GM23338 (cell line): ENCODE data around the gene CENPX.

Source experiments
- CREB1 ChIP-seq: fragments of 250-450 bp; sonication (Bioruptor Pico); IDR thresholded peaks from 2 replicates; pipeline ENCODE4 v1.5.0; 2020; ENCODE audit warnings: low read depth, mild to moderate bottlenecking, moderate library complexity
- EZH2 ChIP-seq: fragments of 200-600 bp; sonication (generic); IDR thresholded peaks from one replicate; pipeline ENCODE4 v1.8.0; 2017; ENCODE audit warnings: antibody characterized with exemption, mild to moderate bottlenecking, low read depth; ENCODE audit not compliant: unreplicated experiment
- EZH2phosphoT487 ChIP-seq: fragments of 200-600 bp; sonication (generic); IDR thresholded peaks from one replicate; pipeline ENCODE4 v1.8.1; 2018; ENCODE audit warnings: antibody characterized with exemption; ENCODE audit not compliant: unreplicated experiment
- JUNB ChIP-seq: IDR thresholded peaks from one replicate; pipeline ENCODE4 v1.6.1; 2016; ENCODE audit warnings: antibody characterized with exemption; ENCODE audit not compliant: unreplicated experiment
- NANOG ChIP-seq: IDR thresholded peaks from 2 replicates; pipeline ENCODE4 v1.6.1; 2016; ENCODE audit warnings: antibody characterized with exemption, borderline replicate concordance
- POLR2AphosphoS5 ChIP-seq: IDR thresholded peaks from 2 replicates; pipeline ENCODE4 v1.6.1; 2016; ENCODE audit warnings: antibody characterized with exemption, low read depth
- STAT1 ChIP-seq: IDR thresholded peaks from one replicate; pipeline ENCODE4 v1.6.1; 2016; ENCODE audit warnings: antibody characterized with exemption; ENCODE audit not compliant: unreplicated experiment
- ZNF331 ChIP-seq: fragments of 250-450 bp; sonication (Bioruptor Pico); IDR thresholded peaks from 2 replicates; pipeline ENCODE4 v1.5.0; 2020; ENCODE audit warnings: low read depth, mild to moderate bottlenecking, moderate library complexity
- TF ChIP-seq, protein P1 (sequence below), 2 experiments: fragments of 200-600 bp in 1 of 2; sonication (generic) in 1 of 2; conservative IDR thresholded peaks; 2 replicates each; pipeline versions ENCODE4 v1.5.1 to v1.6.1; 2016 to 2017; ENCODE audit warnings: antibody characterized with exemption in 2 of 2, low read depth in 2 of 2, mild to moderate bottlenecking in 2 of 2, moderate library complexity in 1 of 2
- TF ChIP-seq, protein P2 (sequence below): IDR thresholded peaks from 2 replicates; pipeline ENCODE4 v1.6.1; 2016; ENCODE audit warnings: antibody characterized with exemption
- TF ChIP-seq, protein P3 (sequence below): IDR thresholded peaks from one replicate; pipeline ENCODE4 v1.6.1; 2018; ENCODE audit warnings: antibody characterized with exemption; ENCODE audit not compliant: unreplicated experiment

DNA sequence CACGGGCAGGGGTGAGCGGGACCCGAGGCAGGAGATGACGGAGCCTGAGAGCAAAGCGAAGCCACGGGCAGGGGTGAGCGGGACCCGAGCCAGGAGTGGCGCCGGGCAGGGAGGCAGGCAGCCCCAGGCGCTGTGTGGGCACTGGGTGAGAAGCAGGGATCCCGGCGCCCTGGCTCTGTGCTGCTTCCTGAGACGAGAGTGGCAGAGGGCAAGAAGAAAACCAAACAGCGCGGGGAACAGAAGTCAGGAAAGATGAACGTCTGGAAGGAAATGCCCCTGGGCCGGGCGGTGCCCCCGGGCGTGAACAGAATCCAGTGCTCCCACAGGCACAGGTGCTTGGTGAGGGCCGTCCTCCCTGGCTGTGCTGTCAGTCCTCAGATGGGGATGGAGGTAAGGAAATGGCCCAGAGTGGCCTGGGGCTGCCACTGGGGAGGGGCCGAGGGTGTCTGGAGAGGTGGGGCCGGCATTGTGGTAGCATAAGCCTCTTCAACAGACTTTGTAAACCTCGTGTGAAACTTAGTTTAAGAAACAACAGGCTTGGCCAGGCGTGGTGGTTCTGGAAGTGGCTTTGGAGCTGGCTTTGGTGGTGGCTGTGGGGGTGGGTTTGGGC is 35.4 kb downstream of the CENPX start:
- TF ChIP-seq EZH2phosphoT487, result no peak
- no peak for TF ChIP-seq POLR2AphosphoS5
- TF ChIP-seq, protein P1, sequence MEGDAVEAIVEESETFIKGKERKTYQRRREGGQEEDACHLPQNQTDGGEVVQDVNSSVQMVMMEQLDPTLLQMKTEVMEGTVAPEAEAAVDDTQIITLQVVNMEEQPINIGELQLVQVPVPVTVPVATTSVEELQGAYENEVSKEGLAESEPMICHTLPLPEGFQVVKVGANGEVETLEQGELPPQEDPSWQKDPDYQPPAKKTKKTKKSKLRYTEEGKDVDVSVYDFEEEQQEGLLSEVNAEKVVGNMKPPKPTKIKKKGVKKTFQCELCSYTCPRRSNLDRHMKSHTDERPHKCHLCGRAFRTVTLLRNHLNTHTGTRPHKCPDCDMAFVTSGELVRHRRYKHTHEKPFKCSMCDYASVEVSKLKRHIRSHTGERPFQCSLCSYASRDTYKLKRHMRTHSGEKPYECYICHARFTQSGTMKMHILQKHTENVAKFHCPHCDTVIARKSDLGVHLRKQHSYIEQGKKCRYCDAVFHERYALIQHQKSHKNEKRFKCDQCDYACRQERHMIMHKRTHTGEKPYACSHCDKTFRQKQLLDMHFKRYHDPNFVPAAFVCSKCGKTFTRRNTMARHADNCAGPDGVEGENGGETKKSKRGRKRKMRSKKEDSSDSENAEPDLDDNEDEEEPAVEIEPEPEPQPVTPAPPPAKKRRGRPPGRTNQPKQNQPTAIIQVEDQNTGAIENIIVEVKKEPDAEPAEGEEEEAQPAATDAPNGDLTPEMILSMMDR (conservative IDR thresholded peaks at IDR 0.05; ENCODE audit: low read depth in 2 of 2), result no peak
- no peak for TF ChIP-seq CREB1 (CRISPR knock-in tag)
- TF ChIP-seq, protein P2, sequence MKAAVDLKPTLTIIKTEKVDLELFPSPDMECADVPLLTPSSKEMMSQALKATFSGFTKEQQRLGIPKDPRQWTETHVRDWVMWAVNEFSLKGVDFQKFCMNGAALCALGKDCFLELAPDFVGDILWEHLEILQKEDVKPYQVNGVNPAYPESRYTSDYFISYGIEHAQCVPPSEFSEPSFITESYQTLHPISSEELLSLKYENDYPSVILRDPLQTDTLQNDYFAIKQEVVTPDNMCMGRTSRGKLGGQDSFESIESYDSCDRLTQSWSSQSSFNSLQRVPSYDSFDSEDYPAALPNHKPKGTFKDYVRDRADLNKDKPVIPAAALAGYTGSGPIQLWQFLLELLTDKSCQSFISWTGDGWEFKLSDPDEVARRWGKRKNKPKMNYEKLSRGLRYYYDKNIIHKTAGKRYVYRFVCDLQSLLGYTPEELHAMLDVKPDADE, result no peak
- no peak for TF ChIP-seq EZH2
- no peak for TF ChIP-seq JUNB
- TF ChIP-seq, protein P3, sequence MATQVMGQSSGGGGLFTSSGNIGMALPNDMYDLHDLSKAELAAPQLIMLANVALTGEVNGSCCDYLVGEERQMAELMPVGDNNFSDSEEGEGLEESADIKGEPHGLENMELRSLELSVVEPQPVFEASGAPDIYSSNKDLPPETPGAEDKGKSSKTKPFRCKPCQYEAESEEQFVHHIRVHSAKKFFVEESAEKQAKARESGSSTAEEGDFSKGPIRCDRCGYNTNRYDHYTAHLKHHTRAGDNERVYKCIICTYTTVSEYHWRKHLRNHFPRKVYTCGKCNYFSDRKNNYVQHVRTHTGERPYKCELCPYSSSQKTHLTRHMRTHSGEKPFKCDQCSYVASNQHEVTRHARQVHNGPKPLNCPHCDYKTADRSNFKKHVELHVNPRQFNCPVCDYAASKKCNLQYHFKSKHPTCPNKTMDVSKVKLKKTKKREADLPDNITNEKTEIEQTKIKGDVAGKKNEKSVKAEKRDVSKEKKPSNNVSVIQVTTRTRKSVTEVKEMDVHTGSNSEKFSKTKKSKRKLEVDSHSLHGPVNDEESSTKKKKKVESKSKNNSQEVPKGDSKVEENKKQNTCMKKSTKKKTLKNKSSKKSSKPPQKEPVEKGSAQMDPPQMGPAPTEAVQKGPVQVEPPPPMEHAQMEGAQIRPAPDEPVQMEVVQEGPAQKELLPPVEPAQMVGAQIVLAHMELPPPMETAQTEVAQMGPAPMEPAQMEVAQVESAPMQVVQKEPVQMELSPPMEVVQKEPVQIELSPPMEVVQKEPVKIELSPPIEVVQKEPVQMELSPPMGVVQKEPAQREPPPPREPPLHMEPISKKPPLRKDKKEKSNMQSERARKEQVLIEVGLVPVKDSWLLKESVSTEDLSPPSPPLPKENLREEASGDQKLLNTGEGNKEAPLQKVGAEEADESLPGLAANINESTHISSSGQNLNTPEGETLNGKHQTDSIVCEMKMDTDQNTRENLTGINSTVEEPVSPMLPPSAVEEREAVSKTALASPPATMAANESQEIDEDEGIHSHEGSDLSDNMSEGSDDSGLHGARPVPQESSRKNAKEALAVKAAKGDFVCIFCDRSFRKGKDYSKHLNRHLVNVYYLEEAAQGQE, result no peak
- no peak for TF ChIP-seq ZNF331 (CRISPR knock-in tag)
- TF ChIP-seq NANOG, result no peak
- no peak for TF ChIP-seq STAT1
